Measurements from ENCODE around the gene DOCK1. TPM values are rescaled to one million over a fixed set of nuclear protein-coding genes. Genes with fewer than 3 reads are reported as not detected.

Gene DOCK1
- total RNA-seq, 1 donor from 2014 or later = 52.7 TPM

- no peaks in the 10 kb centered on the region for H3K9me3 ChIP-seq (ENCODE audit: control insufficient read depth in 3 of 3, low read length in 3 of 3)
- H3K27ac ChIP-seq (ENCODE audit: low read depth, low read length) = no peak overlapping the region
- peaks cover 0 to 2% (median 0%) of the 10 kb centered on the region in 3 donors for H3K4me1 ChIP-seq (ENCODE audit: control insufficient read depth in 3 of 3, insufficient read depth in 3 of 3, low read length in 3 of 3)
- no peaks in the 10 kb centered on the region for H3K36me3 ChIP-seq (ENCODE audit: control insufficient read depth in 3 of 3, insufficient read depth in 3 of 3, low read length in 3 of 3)
- no peak overlapping the region for H3K9ac ChIP-seq (ENCODE audit: low read depth in 1 of 3, low read length in 3 of 3)
- H3K4me3 ChIP-seq (ENCODE audit: low read length in 3 of 3) = no peak overlapping the region
- H3K27me3 ChIP-seq (ENCODE audit: control insufficient read depth in 3 of 3, insufficient read depth in 3 of 3, low read length in 3 of 3) = no peaks in the 10 kb centered on the region
Measured at GRCh38 chr10:126957111-126957510, 51.9 kb downstream of the DOCK1 start.

- Histone ChIP-seq H3K27ac (ENCODE audit: low read depth, low read length) (no peak overlapping the region), H3K9me3 (ENCODE audit: control insufficient read depth in 3 of 3, low read length in 3 of 3) (no peaks in the 10 kb centered on the region), H3K36me3 (ENCODE audit: control insufficient read depth in 3 of 3, insufficient read depth in 3 of 3, low read length in 3 of 3) (no peaks in the 10 kb centered on the region), H3K9ac (ENCODE audit: low read depth in 1 of 3, low read length in 3 of 3) (no peak overlapping the region), H3K4me3 (ENCODE audit: low read length in 3 of 3) (no peak overlapping the region), H3K4me1 (ENCODE audit: control insufficient read depth in 3 of 3, insufficient read depth in 3 of 3, low read length in 3 of 3) (peaks cover 0 to 4% (median 0%) of the 10 kb centered on the region in 3 donors), H3K27me3 (ENCODE audit: control insufficient read depth in 3 of 3, insufficient read depth in 3 of 3, low read length in 3 of 3) (no peaks in the 10 kb centered on the region)
Measured at GRCh38 chr10:126959431-126959830, 54.2 kb downstream of the DOCK1 start.

GRCh38 chr10:126959906-126960685, 54.9 kb downstream of the DOCK1 start:
- H3K36me3 ChIP-seq (ENCODE audit: control insufficient read depth in 3 of 3, insufficient read depth in 3 of 3, low read length in 3 of 3) = no peaks in the 10 kb centered on the region

GRCh38 chr10:126963354-126963753, 58.1 kb downstream of the DOCK1 start:
- Histone ChIP-seq H3K27me3 (ENCODE audit: control insufficient read depth in 3 of 3, insufficient read depth in 3 of 3, low read length in 3 of 3) (no peaks in the 10 kb centered on the region), H3K27ac (ENCODE audit: low read depth, low read length) (no peak overlapping the region), H3K9ac (ENCODE audit: low read depth in 1 of 3, low read length in 3 of 3) (no peak overlapping the region), H3K36me3 (ENCODE audit: control insufficient read depth in 3 of 3, insufficient read depth in 3 of 3, low read length in 3 of 3) (no peaks in the 10 kb centered on the region), H3K4me3 (ENCODE audit: low read length in 3 of 3) (no peak overlapping the region), H3K9me3 (ENCODE audit: control insufficient read depth in 3 of 3, low read length in 3 of 3) (no peaks in the 10 kb centered on the region), H3K4me1 (ENCODE audit: control insufficient read depth in 3 of 3, insufficient read depth in 3 of 3, low read length in 3 of 3) (peaks cover 0 to 2% (median 0%) of the 10 kb centered on the region in 3 donors)

More at GRCh38 chr10:126959906-126960685, 54.9 kb downstream of the DOCK1 start:
- no peak overlapping the region for H3K4me3 ChIP-seq (ENCODE audit: low read length in 3 of 3)
- peaks cover 0 to 4% (median 0%) of the 10 kb centered on the region in 3 donors for H3K4me1 ChIP-seq (ENCODE audit: control insufficient read depth in 3 of 3, insufficient read depth in 3 of 3, low read length in 3 of 3)
- H3K27me3 ChIP-seq (ENCODE audit: control insufficient read depth in 3 of 3, insufficient read depth in 3 of 3, low read length in 3 of 3) = no peaks in the 10 kb centered on the region
- H3K9ac ChIP-seq (ENCODE audit: low read depth in 1 of 3, low read length in 3 of 3) = no peak overlapping the region
- no peak overlapping the region for H3K27ac ChIP-seq (ENCODE audit: low read depth, low read length)
- H3K9me3 ChIP-seq (ENCODE audit: control insufficient read depth in 3 of 3, low read length in 3 of 3) = no peaks in the 10 kb centered on the region

- Histone ChIP-seq H3K27me3 (ENCODE audit: control insufficient read depth in 3 of 3, insufficient read depth in 3 of 3, low read length in 3 of 3) (no peaks in the 10 kb centered on the region), H3K9me3 (ENCODE audit: control insufficient read depth in 3 of 3, low read length in 3 of 3) (no peaks in the 10 kb centered on the region), H3K9ac (ENCODE audit: low read depth in 1 of 3, low read length in 3 of 3) (no peak overlapping the region), H3K36me3 (ENCODE audit: control insufficient read depth in 3 of 3, insufficient read depth in 3 of 3, low read length in 3 of 3) (no peaks in the 10 kb centered on the region), H3K4me3 (ENCODE audit: low read length in 3 of 3) (no peak overlapping the region), H3K27ac (ENCODE audit: low read depth, low read length) (no peak overlapping the region), H3K4me1 (ENCODE audit: control insufficient read depth in 3 of 3, insufficient read depth in 3 of 3, low read length in 3 of 3) (peaks cover 0 to 2% (median 0%) of the 10 kb centered on the region in 3 donors)
Measured at GRCh38 chr10:126964190-126964589, 59.0 kb downstream of the DOCK1 start.

GRCh38 chr10:126966938-126967337, 61.7 kb downstream of the DOCK1 start:
- no peaks in the 10 kb centered on the region for H3K27me3 ChIP-seq (ENCODE audit: control insufficient read depth in 3 of 3, insufficient read depth in 3 of 3, low read length in 3 of 3)
- no peak overlapping the region for H3K4me3 ChIP-seq (ENCODE audit: low read length in 3 of 3)

GRCh38 chr10:126969310-126969709, 64.1 kb downstream of the DOCK1 start:
- Histone ChIP-seq H3K9ac (ENCODE audit: low read depth in 1 of 3, low read length in 3 of 3) (no peak overlapping the region), H3K27me3 (ENCODE audit: control insufficient read depth in 3 of 3, insufficient read depth in 3 of 3, low read length in 3 of 3) (no peaks in the 10 kb centered on the region), H3K4me3 (ENCODE audit: low read length in 3 of 3) (no peak overlapping the region), H3K36me3 (ENCODE audit: control insufficient read depth in 3 of 3, insufficient read depth in 3 of 3, low read length in 3 of 3) (no peaks in the 10 kb centered on the region), H3K4me1 (ENCODE audit: control insufficient read depth in 3 of 3, insufficient read depth in 3 of 3, low read length in 3 of 3) (peaks cover 0 to 4% (median 4%) of the 10 kb centered on the region in 3 donors), H3K9me3 (ENCODE audit: control insufficient read depth in 3 of 3, low read length in 3 of 3) (no peaks in the 10 kb centered on the region), H3K27ac (ENCODE audit: low read depth, low read length) (no peak overlapping the region)

More at GRCh38 chr10:126966938-126967337, 61.7 kb downstream of the DOCK1 start:
- no peaks in the 10 kb centered on the region for H3K36me3 ChIP-seq (ENCODE audit: control insufficient read depth in 3 of 3, insufficient read depth in 3 of 3, low read length in 3 of 3)
- H3K4me1 ChIP-seq (ENCODE audit: control insufficient read depth in 3 of 3, insufficient read depth in 3 of 3, low read length in 3 of 3) = peaks cover 0 to 2% (median 0%) of the 10 kb centered on the region in 3 donors
- no peak overlapping the region for H3K27ac ChIP-seq (ENCODE audit: low read depth, low read length)
- no peaks in the 10 kb centered on the region for H3K9me3 ChIP-seq (ENCODE audit: control insufficient read depth in 3 of 3, low read length in 3 of 3)
- no peak overlapping the region for H3K9ac ChIP-seq (ENCODE audit: low read depth in 1 of 3, low read length in 3 of 3)

- Histone ChIP-seq H3K9me3 (ENCODE audit: control insufficient read depth in 3 of 3, low read length in 3 of 3) (no peaks in the 10 kb centered on the region), H3K36me3 (ENCODE audit: control insufficient read depth in 3 of 3, insufficient read depth in 3 of 3, low read length in 3 of 3) (no peaks in the 10 kb centered on the region), H3K9ac (ENCODE audit: low read depth in 1 of 3, low read length in 3 of 3) (no peak overlapping the region), H3K4me3 (ENCODE audit: low read length in 3 of 3) (no peak overlapping the region), H3K27ac (ENCODE audit: low read depth, low read length) (no peak overlapping the region), H3K4me1 (ENCODE audit: control insufficient read depth in 3 of 3, insufficient read depth in 3 of 3, low read length in 3 of 3) (peaks cover 0 to 5% (median 4%) of the 10 kb centered on the region in 3 donors), H3K27me3 (ENCODE audit: control insufficient read depth in 3 of 3, insufficient read depth in 3 of 3, low read length in 3 of 3) (no peaks in the 10 kb centered on the region)
Measured at GRCh38 chr10:126972635-126973414, 67.6 kb downstream of the DOCK1 start.

- Histone ChIP-seq H3K27me3 (ENCODE audit: control insufficient read depth in 3 of 3, insufficient read depth in 3 of 3, low read length in 3 of 3) (no peaks in the 10 kb centered on the region), H3K4me3 (ENCODE audit: low read length in 3 of 3) (no peak overlapping the region), H3K4me1 (ENCODE audit: control insufficient read depth in 3 of 3, insufficient read depth in 3 of 3, low read length in 3 of 3) (peaks cover 0 to 5% (median 4%) of the 10 kb centered on the region in 3 donors), H3K27ac (ENCODE audit: low read depth, low read length) (no peak overlapping the region), H3K9me3 (ENCODE audit: control insufficient read depth in 3 of 3, low read length in 3 of 3) (no peaks in the 10 kb centered on the region), H3K36me3 (ENCODE audit: control insufficient read depth in 3 of 3, insufficient read depth in 3 of 3, low read length in 3 of 3) (peaks cover 0 to 6% (median 0%) of the 10 kb centered on the region in 3 donors), H3K9ac (ENCODE audit: low read depth in 1 of 3, low read length in 3 of 3) (no peak overlapping the region)
Measured at GRCh38 chr10:126975221-126975620, 70.0 kb downstream of the DOCK1 start.

- peaks cover 0 to 6% (median 0%) of the 10 kb centered on the region in 3 donors for H3K36me3 ChIP-seq (ENCODE audit: control insufficient read depth in 3 of 3, insufficient read depth in 3 of 3, low read length in 3 of 3)
Measured at GRCh38 chr10:126977216-126977615, 72.0 kb downstream of the DOCK1 start.

More at GRCh38 chr10:126977216-126977615, 72.0 kb downstream of the DOCK1 start:
- H3K4me3 ChIP-seq (ENCODE audit: low read length in 3 of 3) = no peak overlapping the region
- no peaks in the 10 kb centered on the region for H3K9me3 ChIP-seq (ENCODE audit: control insufficient read depth in 3 of 3, low read length in 3 of 3)
- H3K27ac ChIP-seq (ENCODE audit: low read depth, low read length) = no peak overlapping the region
- H3K4me1 ChIP-seq (ENCODE audit: control insufficient read depth in 3 of 3, insufficient read depth in 3 of 3, low read length in 3 of 3) = peaks cover 0 to 5% (median 4%) of the 10 kb centered on the region in 3 donors
- no peaks in the 10 kb centered on the region for H3K27me3 ChIP-seq (ENCODE audit: control insufficient read depth in 3 of 3, insufficient read depth in 3 of 3, low read length in 3 of 3)
- no peak overlapping the region for H3K9ac ChIP-seq (ENCODE audit: low read depth in 1 of 3, low read length in 3 of 3)
